ENCODE data around the gene KIF18B. TPM values are rescaled to one million over a fixed set of nuclear protein-coding genes. Genes with fewer than 3 reads are reported as not detected.

The KIF18B gene
- total and polyA plus RNA-seq, 8 donors: 0.05 to 0.53 (median 0.14) TPM; not detected in 1

DNA sequence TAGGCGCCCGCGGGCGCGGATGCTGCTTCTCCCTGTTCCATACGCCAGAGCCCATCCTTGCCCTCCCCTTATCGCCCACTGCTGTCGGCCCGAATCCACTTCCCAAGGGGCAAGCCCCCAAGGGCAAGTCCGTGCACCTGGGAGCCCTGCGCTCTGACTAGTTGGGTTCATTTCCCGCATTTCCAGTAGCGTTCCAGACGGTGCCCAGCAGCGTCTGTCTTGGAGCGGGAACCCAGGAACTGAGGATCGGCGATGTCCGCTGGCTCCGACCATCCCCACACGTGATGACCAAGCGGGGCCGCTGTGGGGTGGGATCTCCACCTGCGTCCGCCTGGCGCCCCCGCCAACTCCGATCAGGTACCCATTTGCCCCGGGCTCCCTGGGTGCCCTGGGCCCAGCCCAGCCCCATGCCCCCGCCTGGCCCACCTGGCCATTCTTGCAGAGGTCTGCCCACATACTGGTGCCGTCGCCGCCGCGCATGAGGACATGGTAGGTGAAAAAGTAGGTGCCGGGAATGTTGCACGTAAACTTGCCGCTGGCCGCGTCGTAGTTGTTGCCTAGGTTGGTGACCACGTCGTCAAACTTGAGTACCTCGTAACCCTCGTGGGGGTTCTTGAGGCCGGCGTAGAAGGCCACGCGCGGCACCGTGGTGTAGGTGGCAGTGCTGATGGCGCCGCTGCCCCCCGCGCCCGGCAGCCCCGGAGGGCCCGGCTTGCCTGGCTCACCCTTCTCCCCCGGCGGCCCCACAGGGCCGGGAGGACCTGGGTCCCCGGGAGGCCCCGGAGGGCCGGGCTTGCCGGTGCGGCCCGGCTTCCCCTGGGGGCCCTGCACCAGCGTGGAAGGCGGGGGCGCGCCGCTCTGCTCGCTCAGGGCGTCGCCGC lies 19.7 kb upstream of the KIF18B start:
- intact Hi-C loops (cut with DNase I): no loop called here
- peak in 1 of 6 donors; percentile 65 for DNase-seq
- no peak for FAIRE-seq
- H3K4me1 ChIP-seq: peaks cover 0 to 3% (median 2%) of the 10 kb centered on the region in 3 donors
- H3K9me3 ChIP-seq: no peaks in the 10 kb centered on the region
- no peaks in the 10 kb centered on the region for H3K36me3 ChIP-seq
- TF ChIP-seq, protein P1, sequence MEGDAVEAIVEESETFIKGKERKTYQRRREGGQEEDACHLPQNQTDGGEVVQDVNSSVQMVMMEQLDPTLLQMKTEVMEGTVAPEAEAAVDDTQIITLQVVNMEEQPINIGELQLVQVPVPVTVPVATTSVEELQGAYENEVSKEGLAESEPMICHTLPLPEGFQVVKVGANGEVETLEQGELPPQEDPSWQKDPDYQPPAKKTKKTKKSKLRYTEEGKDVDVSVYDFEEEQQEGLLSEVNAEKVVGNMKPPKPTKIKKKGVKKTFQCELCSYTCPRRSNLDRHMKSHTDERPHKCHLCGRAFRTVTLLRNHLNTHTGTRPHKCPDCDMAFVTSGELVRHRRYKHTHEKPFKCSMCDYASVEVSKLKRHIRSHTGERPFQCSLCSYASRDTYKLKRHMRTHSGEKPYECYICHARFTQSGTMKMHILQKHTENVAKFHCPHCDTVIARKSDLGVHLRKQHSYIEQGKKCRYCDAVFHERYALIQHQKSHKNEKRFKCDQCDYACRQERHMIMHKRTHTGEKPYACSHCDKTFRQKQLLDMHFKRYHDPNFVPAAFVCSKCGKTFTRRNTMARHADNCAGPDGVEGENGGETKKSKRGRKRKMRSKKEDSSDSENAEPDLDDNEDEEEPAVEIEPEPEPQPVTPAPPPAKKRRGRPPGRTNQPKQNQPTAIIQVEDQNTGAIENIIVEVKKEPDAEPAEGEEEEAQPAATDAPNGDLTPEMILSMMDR (IDR thresholded peaks at IDR 0.05): no peak
- ATAC-seq: no peak
- H3K4me3 ChIP-seq: peak overlapping the region in 2 of 4 donors; percentile 8 to 20
- no peak overlapping the region for H3K27ac ChIP-seq
- 3 to 6% methylated on average over 60 to 76 of the region's 76 CpGs for WGBS, 2 donors
- peaks cover 0 to 19% (median 1%) of the 10 kb centered on the region in 4 donors for H3K27me3 ChIP-seq

DNA sequence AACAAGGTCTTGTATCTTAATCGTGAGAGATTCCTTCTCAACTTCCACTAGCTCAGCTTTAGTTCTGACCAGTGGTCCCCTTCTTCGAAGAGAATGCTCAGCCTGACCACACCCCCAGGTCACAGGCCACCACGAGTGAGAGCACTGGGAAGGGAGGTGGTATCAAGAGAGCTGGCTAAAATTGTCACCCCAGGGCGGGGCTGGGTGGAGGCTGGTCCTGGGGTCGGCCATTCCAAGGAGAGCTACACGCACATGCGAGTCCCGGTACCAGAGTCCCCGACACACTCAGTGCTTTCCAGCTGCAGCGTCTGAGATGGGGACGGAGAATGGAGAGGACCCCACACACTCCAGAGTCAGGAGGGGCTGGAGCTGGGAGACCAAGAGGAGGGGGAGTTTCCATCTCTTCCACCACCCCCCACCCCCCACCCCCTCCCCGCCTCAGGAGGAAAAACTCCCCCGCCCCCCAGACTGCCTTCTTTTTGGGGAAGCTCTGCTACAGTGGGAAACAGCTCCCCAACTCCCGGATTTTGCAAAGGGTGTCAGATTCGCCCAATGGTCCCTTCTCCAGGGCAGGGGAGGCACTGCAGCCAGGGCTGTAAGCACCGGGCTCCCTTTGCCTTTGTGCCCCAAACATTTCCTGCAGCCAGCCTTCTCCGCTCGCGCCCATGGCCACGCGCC lies 18.9 kb upstream of the KIF18B start:
- H3K4me1 ChIP-seq: peaks cover 0 to 3% (median 2%) of the 10 kb centered on the region in 3 donors
- peaks cover 0 to 19% (median 1%) of the 10 kb centered on the region in 4 donors for H3K27me3 ChIP-seq
- no peak for ATAC-seq
- TF ChIP-seq, protein P1 (IDR thresholded peaks at IDR 0.05): no peak
- FAIRE-seq: no peak
- H3K36me3 ChIP-seq: no peaks in the 10 kb centered on the region
- no peak overlapping the region for H3K4me3 ChIP-seq
- intact Hi-C loops (cut with DNase I): no loop called here
- WGBS, 2 donors: 15 to 18% methylated on average over 17 to 21 of the region's 21 CpGs
- no peak for DNase-seq
- no peaks in the 10 kb centered on the region for H3K9me3 ChIP-seq
- H3K27ac ChIP-seq: no peak overlapping the region

DNA sequence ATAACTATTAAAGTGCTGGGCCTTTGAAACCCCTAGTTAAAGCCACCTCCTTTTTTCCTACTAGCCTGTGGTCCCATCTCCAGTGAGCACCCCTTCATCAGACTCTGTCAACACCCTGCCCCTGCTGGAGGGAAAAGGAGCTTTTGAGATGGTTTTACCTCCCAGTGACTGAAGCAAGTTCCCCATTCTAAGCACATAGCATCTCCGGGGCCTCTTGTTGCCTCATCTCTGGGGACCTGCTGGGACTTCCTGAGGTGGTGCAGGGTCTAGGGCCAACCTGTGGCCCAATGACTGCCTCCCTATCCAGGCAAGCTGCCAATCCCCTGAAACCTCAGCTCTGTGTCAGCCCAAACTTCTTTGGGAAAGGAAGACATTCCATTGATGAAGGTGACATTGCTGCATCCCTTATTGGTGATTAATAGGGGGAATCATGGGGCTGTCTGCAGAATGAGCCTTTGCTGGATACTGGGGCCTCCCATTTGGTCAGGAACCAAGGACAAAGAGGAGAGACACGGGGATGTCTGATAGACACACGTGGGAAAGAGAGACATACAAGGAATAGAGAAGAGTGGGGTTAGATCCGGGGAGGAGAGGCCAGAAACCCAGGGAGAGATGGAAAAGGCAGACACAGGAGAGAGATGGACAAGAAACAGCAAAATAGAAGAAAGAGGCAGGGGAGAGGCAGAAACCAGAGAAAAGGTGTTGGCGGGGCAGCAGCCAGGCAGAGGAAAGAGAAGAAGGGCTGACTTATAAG lies 18.1 kb upstream of the KIF18B start:
- no peaks in the 10 kb centered on the region for H3K9me3 ChIP-seq
- no peak overlapping the region for H3K27ac ChIP-seq
- H3K27me3 ChIP-seq: peaks cover 0 to 19% (median 1%) of the 10 kb centered on the region in 4 donors
- 53 to 59% methylated on average over 5 of the region's 5 CpGs for WGBS, 2 donors
- FAIRE-seq: no peak
- peaks cover 0 to 3% (median 2%) of the 10 kb centered on the region in 3 donors for H3K4me1 ChIP-seq
- no peaks in the 10 kb centered on the region for H3K36me3 ChIP-seq
- no peak for ATAC-seq
- DNase-seq: no peak
- TF ChIP-seq, protein P1 (IDR thresholded peaks at IDR 0.05): no peak
- no peak overlapping the region for H3K4me3 ChIP-seq
- intact Hi-C loops (cut with DNase I): no loop called here

GRCh38 chr17:44961921-44962350 lies 14.4 kb upstream of the KIF18B start:
- TF ChIP-seq, protein P1 (IDR thresholded peaks at IDR 0.05): no peak
- ATAC-seq (no peak), DNase-seq (no peak), FAIRE-seq (no peak)
- no peak overlapping the region for H3K4me3 ChIP-seq
- no peaks in the 10 kb centered on the region for H3K36me3 ChIP-seq
- H3K4me1 ChIP-seq: no peaks in the 10 kb centered on the region
- 71 to 82% methylated on average over 7 of the region's 7 CpGs for WGBS, 2 donors
- intact Hi-C loops (cut with DNase I): no loop called here
- H3K27me3 ChIP-seq: peaks cover 0 to 18% (median 1%) of the 10 kb centered on the region in 4 donors
- H3K9me3 ChIP-seq: no peaks in the 10 kb centered on the region
- no peak overlapping the region for H3K27ac ChIP-seq

Measured in pancreas (tissue), 10 donors.